Measurements from ENCODE around the gene LMNTD2. TPM values are rescaled to one million over a fixed set of nuclear protein-coding genes. Genes with fewer than 3 reads are reported as not detected.

Gene LMNTD2
- total and polyA plus RNA-seq, 2 experiments from 2014 or later: 7.3 to 15.9 TPM

DNA sequence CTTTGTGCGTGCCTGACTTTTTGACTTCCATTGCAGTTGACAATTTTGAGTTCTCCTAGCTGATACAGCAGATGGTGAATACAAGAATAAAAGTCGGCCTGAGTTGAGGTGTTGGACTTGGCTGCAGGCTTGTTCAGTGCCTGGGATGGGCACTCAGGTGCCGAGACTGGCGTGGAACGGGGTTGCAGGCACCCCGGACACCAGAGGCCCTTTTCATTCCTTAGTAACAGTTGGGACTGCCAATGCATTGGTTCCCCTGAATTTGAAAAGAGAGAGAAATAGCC is 17.0 kb upstream of the LMNTD2 start:
- 73% methylated on average over 6 of the region's 6 CpGs for WGBS (ENCODE audit: low lambda C conversion rate, missing lambda C conversion rate)
- Histone ChIP-seq H3K27me3 (no peaks in the 10 kb centered on the region), H2AFZ (no peak overlapping the region), H3K9me2 (replicated peaks; ENCODE audit: insufficient read depth) (no peaks in the 10 kb centered on the region), H3K27ac (peak overlapping the region; percentile 91), H3K36me3 (replicated peaks; ENCODE audit: insufficient read depth, low read depth) (no peaks in the 10 kb centered on the region), H3K4me2 (peak overlapping the region; percentile 87), H3K9me3 (ENCODE audit: low read depth) (no peaks in the 10 kb centered on the region), H4K20me1 (ENCODE audit: insufficient read depth, poor library complexity, severe bottlenecking) (peaks cover 50% of the 10 kb centered on the region), H3K4me1 (ENCODE audit: insufficient read depth) (peaks cover 55% of the 10 kb centered on the region), H3K79me2 (peaks cover 58% of the 10 kb centered on the region), H3K4me3 (peak overlapping the region; percentile 60)
- TF ChIP-seq EZH2phosphoT487 (IDR thresholded peaks at IDR 0.05; ENCODE audit: low read depth, severe bottlenecking, unreplicated experiment): no peak
- no peak for TF ChIP-seq EZH2 (IDR thresholded peaks at IDR 0.05; ENCODE audit: borderline replicate concordance)
- TF ChIP-seq, protein P1, sequence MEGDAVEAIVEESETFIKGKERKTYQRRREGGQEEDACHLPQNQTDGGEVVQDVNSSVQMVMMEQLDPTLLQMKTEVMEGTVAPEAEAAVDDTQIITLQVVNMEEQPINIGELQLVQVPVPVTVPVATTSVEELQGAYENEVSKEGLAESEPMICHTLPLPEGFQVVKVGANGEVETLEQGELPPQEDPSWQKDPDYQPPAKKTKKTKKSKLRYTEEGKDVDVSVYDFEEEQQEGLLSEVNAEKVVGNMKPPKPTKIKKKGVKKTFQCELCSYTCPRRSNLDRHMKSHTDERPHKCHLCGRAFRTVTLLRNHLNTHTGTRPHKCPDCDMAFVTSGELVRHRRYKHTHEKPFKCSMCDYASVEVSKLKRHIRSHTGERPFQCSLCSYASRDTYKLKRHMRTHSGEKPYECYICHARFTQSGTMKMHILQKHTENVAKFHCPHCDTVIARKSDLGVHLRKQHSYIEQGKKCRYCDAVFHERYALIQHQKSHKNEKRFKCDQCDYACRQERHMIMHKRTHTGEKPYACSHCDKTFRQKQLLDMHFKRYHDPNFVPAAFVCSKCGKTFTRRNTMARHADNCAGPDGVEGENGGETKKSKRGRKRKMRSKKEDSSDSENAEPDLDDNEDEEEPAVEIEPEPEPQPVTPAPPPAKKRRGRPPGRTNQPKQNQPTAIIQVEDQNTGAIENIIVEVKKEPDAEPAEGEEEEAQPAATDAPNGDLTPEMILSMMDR (IDR thresholded peaks at IDR 0.05; ENCODE audit: poor library complexity): no peak
- no peak for DNase-seq (ENCODE audit: low spot score)

DNA sequence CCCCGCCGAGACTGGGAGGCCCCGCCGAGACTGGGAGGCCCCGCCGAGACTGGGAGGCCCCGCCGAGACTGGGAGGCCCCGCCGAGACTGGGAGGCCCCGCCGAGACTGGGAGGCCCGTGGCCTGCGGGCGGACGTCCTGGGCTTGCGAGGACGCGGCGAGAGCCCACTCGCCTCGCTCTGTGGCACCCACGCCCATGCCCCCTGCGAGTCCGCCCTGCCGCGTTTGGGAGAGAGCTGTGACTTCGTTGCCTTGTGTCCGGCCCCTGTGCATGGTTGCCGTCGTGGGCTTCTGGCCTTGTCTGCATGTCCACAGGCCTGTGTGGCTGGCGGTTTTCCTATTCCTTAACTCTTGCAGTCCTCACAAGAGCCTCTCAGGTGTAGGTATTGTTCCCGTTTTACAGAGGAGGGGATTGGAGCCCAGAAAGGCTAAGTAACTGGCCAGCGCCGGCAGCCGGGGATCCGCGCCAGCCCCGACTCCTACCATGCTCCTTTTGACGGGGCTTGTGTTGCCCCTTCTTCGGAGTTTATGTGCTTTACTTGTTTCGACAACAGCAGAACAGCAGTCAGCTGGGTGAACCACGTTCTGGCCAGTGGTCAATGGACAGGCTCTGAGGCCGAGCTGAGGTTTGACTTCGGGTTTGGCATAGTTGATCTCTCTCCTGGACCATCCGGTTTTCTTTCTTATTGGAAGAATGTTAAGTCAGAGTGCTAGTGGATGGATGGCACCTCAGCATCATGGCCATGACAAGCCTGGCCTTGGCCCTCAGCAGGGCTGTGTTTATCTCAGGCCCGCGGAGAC is 16.5 kb upstream of the LMNTD2 start:
- H4K20me1 ChIP-seq (ENCODE audit: insufficient read depth, poor library complexity, severe bottlenecking): peaks cover 50% of the 10 kb centered on the region
- H3K36me3 ChIP-seq (replicated peaks; ENCODE audit: insufficient read depth, low read depth): no peaks in the 10 kb centered on the region
- no peak for DNase-seq (ENCODE audit: low spot score)
- peak overlapping the region; percentile 91 for H3K27ac ChIP-seq
- H3K4me2 ChIP-seq: peak overlapping the region; percentile 87
- no peak for TF ChIP-seq EZH2 (IDR thresholded peaks at IDR 0.05; ENCODE audit: borderline replicate concordance)
- TF ChIP-seq EZH2phosphoT487 (IDR thresholded peaks at IDR 0.05; ENCODE audit: low read depth, severe bottlenecking, unreplicated experiment): no peak
- TF ChIP-seq, protein P1 (IDR thresholded peaks at IDR 0.05; ENCODE audit: poor library complexity): no peak
- peaks cover 53% of the 10 kb centered on the region for H3K79me2 ChIP-seq
- 8% methylated on average over 35 of the region's 48 CpGs for WGBS (ENCODE audit: low lambda C conversion rate, missing lambda C conversion rate)
- H3K4me1 ChIP-seq (ENCODE audit: insufficient read depth): peaks cover 55% of the 10 kb centered on the region
- no peaks in the 10 kb centered on the region for H3K9me2 ChIP-seq (replicated peaks; ENCODE audit: insufficient read depth)
- no peaks in the 10 kb centered on the region for H3K9me3 ChIP-seq (ENCODE audit: low read depth)
- H2AFZ ChIP-seq: no peak overlapping the region
- no peaks in the 10 kb centered on the region for H3K27me3 ChIP-seq
- H3K4me3 ChIP-seq: peak overlapping the region; percentile 60

- no peaks in the 10 kb centered on the region for H3K9me2 ChIP-seq (replicated peaks; ENCODE audit: insufficient read depth)
- H3K79me2 ChIP-seq: peaks cover 45% of the 10 kb centered on the region
- H4K20me1 ChIP-seq (ENCODE audit: insufficient read depth, poor library complexity, severe bottlenecking): peaks cover 41% of the 10 kb centered on the region
- H3K4me2 ChIP-seq: peak within 1 kb of the TSS; percentile 99
- DNase-seq (ENCODE audit: low spot score): peak; percentile 98
- H3K4me3 ChIP-seq: peak within 1 kb of the TSS; percentile 79
- 2% methylated on average over 79 of the region's 99 CpGs for WGBS (ENCODE audit: low lambda C conversion rate, missing lambda C conversion rate)
- TF ChIP-seq EZH2phosphoT487 (IDR thresholded peaks at IDR 0.05; ENCODE audit: low read depth, severe bottlenecking, unreplicated experiment): no peak
- TF ChIP-seq, protein P1 (IDR thresholded peaks at IDR 0.05; ENCODE audit: poor library complexity): no peak
- TF ChIP-seq EZH2 (IDR thresholded peaks at IDR 0.05; ENCODE audit: borderline replicate concordance): no peak
- peaks cover 55% of the 10 kb centered on the region for H3K4me1 ChIP-seq (ENCODE audit: insufficient read depth)
- H3K9me3 ChIP-seq (ENCODE audit: low read depth): no peaks in the 10 kb centered on the region
- no peaks in the 10 kb centered on the region for H3K27me3 ChIP-seq
- peak within 1 kb of the TSS; percentile 98 for H3K27ac ChIP-seq
- H2AFZ ChIP-seq: peak within 1 kb of the TSS; percentile 82
- H3K36me3 ChIP-seq (replicated peaks; ENCODE audit: insufficient read depth, low read depth): no peaks in the 10 kb centered on the region
These were observed 15.6 kb upstream of the LMNTD2 start, which contains the start of gene PHRF1 for GRCh38 chr11:575996-576768. Gene PHRF1, plus strand, starts transcription at chr11:576470. Its CDS starts 5,043 bp downstream, at chr11:581513.
